HG02870 (cell line): Measurements from ENCODE around the gene ORC1.

Experiments used
- ATAC-seq: cut with Tn5 transposase; IDR thresholded peaks from one replicate; pipeline ENCODE4 v1.9.1; 2021; ENCODE audit warnings: mild to moderate bottlenecking, moderate library complexity; ENCODE audit not compliant: unreplicated experiment

The ORC1 gene

GRCh38 chr1:52346653-52347052, 57.6 kb downstream of the ORC1 start:
- ATAC-seq = no peak

GRCh38 chr1:52345252-52345651, 59.0 kb downstream of the ORC1 start:
- no peak for ATAC-seq

DNA sequence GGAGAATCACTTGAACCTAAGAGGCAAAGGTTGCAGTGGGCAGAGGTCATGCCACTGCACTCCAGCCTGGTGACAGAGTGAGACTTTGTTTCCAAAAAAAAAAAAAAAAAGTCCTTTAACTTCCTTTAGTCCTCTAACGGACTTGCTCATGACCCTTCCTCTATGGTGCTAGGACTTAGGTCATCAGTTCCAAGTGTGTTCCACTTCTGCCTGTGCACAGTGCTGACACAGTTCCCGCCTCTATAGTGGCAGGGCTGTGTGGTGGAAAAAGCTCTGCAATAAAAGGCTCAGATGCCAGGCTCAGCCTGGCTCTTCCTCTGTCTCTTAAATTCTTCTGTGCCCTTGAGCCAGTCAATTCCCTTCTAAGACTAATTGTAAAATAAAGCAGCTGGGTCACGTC, 60.2 kb downstream of the ORC1 start:
- no peak for ATAC-seq

DNA sequence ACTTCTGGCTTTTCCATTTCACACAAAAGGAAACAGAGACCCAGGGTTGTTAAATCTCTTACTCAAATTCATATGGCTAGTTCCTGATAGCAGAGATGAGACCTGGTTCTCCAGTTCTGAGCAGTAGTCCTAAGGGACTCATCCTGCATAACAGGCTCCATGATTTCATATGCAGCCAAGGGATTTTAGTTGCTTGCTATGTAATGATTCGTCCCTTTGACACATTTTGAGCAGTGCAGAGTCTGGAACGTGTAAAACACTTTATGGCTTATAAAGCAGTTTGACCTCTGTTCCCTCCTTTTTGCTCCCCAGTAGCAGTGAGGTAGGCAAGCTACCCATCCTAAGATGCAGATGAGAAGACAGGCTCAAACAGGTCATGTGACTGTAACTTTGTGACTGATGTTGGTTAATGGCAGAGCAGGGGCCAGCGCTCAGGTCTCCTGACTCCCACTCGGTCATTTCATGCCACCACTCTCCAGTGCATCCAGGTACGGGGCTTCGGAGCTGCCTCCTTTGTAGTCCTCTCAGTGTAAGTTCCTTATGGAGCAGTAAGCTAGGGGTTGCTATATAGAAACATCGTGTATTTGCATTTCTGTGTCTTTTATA, 62.5 kb downstream of the ORC1 start:
- no peak for ATAC-seq

- ATAC-seq = no peak
Observed at GRCh38 chr1:52337439-52337838, 66.8 kb downstream of the ORC1 start.

DNA sequence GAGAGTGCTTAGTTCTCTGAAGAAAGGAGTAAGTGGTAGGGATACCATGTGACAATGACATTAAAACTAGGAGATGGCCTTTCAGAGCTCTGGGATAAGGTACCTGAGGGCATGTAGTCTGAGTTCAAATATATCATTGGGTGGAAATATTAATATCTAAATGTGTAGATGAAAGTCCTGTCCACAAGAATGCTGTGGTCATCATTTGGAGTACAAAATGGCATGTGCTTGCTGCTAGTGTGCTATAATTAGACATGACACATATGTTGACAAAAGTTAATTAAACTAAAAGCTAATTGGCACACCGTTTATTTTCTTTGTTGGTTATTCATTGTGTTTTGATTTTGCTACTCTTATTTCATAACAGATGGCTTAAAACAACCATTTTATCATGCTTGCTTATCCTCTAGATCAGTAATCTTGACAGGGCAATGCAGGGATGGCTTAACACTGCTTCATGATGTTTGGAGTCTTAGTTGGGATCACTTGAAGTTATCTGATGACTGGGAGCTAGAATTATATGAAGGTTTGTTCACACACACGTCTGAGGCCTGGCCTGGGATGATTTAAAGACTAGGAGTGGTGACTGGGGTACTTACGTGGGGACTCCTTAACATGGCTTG, 69.2 kb downstream of the ORC1 start:
- no peak for ATAC-seq

- no peak for ATAC-seq
Observed at GRCh38 chr1:52332411-52332810, 71.8 kb downstream of the ORC1 start.

DNA sequence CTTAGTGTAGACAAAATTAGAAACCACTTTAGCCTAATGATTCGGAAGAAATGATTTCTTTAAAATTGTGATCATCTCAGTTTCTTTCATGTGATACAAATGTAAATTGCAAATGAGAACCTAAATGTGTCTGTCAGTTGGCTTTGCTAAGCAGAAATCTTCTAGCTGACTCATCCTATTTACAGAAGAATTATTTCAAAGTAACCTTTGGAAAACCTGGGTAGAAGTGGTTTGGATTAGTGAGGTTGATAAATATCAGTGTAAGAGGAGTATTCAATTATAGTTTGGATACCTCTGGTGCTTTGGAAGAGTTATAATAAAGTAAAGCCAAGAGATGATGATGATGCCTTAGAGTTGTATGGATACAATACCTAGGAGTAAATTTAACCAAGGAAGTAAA, 75.6 kb downstream of the ORC1 start:
- no peak for ATAC-seq

GRCh38 chr1:52325786-52326185, 78.4 kb downstream of the ORC1 start:
- ATAC-seq = no peak

- no peak for ATAC-seq
Observed at GRCh38 chr1:52323731-52324130, 80.5 kb downstream of the ORC1 start.
